Hypothalamus (tissue), 51 donors: Measurements from ENCODE around the gene EPHB2.
A peak's percentile ranks its signal among the peaks of the same experiment; 100 is the strongest.

Experiments used
- DNase-seq, 51 donors: peaks; one replicate each; lab custom pipeline; 2025; lab: John Stamatoyannopoulos, UW

EPHB2 gene

DNA sequence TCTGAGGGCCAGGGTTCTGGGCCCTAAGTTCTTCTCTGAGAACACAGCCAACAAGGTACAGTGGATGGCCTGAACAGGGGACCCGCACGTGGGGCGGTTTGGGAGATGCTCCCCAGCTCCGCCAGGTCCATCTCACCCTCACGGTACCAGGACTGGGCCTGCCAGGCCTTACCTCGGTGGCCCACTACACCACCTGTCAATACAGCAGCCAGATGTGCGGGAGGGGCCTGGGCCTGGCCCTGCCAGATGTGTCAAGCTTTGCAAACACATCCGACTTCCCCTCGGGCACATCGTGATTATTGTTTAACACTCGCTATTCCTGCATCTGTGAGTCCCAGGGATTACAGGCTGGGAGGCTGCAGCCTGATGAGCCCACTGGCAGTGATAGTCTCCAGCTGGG lies 139.6 kb downstream of the EPHB2 start:
- DNase-seq, result no peak

DNA sequence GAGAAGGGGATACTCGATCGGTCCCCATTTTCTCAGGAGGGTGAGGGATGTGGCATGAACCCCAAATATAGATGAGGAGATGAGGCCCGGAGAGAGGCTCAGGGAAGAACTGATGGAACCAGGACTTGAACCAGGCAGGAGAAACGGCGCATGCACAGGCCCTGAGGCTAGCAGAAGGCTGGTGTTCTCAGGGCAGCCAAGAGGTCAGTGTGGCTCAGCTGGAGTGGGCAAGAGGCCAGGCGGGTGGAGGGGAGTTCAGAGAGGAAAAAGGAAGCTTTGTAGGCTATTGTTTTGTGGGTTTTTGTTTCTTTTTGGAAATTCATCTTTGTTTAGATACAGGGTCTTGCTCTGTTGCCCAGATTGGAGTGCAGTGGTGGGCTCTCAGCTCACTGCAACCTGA lies 140.0 kb downstream of the EPHB2 start:
- peak in 41 of 51 donors; percentile 14 to 84 (median 61) for DNase-seq

DNA sequence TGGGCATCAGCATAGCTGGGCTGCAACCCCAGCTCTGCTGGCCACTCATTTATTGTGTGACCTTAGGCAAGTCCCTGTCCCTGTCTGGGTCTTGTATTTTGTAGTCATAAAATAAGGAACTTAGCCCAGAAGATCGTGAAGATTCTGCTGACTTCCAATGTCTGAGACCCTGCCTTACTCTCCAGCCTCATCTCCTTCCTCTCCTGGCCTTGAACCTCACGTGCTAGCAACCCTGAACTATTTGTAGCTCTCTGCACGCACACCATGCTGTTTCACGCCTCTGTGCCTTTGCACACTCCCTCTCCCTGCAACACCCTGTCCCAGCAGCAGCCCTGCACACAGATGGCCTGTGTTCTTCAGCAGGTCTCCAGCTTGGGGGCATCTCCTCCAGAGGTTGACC lies 140.9 kb downstream of the EPHB2 start:
- DNase-seq, result no peak

DNA sequence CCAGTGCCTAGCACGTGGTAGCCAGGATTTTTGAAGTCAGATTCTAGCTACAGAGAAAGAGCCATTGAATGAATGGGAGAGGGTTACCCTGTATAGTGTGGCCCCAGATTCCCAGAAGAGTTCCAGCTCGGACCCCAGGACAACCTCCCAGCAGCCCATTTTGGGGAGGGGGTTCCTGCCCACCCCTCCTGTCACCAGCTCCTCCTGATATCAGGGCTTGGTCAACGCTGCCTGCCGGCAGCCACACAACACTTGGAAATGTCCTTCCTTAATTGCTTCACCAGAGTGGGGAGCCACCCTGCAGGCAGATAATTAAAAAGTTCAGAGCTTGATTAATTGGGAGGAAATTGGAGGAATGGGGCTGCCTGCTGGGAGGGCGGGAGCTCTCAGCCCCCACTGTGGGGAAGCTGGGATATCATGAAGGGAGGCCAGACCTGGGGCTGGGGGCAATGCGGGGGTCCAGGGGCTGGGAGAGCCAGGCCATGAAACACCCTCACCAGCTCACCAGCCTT lies 141.6 kb downstream of the EPHB2 start:
- no peak for DNase-seq

DNA sequence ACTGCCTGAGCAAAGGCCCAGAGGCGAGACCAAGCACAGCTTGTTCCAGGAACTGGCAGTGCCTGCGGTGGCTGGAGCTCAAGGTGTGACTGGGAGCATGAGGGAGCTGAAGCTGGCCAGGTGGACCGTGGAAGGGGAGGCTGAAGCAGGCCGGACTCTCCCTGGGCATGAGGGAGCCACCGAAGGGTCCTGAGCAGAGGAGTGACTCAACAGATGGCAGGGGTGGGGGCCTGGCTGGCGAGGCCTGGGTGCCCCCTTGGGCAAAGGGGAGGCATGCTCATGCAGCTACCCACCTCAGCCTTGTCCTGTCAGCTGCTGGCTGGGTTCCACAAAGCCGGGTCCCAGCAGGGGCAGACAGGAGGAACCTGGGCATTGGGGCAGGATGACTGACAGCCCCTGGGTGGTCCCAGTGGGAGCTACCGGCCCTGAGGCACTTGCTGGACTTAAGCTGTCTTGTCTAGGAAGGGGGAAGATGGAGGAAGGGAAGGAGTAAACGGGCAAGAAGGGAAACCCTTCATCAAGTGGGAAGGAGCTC lies 143.1 kb downstream of the EPHB2 start:
- DNase-seq, result no peak

DNA sequence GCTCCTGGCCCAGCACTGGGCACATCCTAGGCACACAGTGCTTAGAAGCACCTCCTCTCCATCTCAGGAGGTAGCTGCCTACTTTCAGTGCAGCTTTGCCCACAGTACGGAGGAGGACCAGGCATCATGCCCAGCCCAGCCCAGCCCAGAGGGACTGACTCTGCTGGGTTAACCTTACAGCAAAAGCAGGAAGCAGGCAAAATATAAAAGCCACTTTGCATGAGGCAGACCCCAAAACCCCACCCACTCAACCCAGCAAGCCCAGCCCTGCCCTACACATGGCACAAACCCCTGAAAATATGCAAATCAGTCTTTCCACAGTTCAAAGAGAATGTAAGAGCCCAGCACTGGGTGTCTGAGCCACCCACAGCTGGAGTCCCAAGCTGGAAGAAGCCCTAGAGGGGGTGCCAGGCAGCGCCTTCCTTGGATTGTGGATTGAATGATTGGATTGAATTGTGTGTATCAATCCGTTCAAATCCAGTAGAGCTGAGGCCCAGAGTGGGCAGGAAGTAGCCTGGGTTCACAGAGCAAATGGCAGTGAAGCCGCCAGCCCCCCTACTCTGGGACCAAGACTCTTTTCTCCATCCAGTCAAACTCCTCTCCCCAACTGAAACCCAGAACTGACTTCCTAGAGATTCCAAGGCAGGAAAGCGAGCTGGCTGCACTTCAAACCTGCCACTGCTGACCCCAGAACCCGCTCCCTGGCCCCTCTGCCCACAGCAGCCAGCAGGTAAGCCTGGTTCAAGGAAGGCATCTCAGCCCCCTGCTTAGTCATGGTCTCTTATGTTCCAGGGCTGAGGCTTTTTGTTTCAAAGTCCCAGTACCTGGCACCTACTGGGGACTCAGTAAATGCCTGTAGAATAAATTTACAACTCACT lies 144.3 kb downstream of the EPHB2 start:
- no peak for DNase-seq

DNA sequence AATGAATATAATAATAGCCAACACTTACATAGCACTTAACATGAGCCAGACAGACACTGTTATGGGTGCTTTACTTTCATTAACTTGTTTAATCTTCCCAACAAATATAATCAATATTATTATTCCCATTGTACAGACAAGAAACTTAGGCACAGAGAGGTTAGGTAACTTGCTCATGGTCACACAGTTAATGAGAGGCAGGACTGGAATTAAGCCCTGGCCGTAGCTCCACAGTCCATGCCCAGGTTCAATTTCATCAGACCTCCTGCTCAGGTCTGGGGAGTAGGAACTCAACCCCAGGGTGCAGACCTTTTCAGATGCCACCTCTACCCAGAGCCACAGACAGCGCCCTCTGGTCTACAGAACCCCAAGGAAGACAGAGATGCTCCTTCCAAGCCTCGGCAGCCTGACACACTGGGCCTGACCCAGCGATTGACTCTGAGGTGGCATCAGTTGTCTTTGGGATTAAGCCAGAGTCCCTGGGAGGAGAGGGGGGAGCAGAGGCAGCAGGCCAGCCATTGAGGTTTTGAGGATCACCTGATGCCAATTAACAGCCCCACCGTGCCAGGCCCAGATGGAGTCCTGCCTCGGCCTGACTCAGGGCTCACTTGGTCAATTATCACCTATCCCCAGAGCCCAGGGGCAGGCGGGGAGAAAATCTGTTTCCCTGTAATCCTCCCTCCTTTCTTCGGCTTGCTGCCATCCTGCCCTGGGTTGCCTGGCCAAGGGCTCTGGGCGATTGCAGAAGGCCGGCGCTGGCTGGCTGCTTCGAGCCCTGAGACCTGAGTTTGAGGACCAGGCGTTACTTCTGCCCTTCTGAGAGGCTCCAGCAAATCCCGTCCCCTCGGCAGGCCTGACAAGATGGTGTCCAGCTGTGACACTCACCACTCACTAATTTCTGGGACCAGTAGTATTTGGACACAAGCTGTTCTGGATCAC lies 145.3 kb downstream of the EPHB2 start:
- peak in 13 of 51 donors; percentile 9 to 61 (median 19) for DNase-seq

DNA sequence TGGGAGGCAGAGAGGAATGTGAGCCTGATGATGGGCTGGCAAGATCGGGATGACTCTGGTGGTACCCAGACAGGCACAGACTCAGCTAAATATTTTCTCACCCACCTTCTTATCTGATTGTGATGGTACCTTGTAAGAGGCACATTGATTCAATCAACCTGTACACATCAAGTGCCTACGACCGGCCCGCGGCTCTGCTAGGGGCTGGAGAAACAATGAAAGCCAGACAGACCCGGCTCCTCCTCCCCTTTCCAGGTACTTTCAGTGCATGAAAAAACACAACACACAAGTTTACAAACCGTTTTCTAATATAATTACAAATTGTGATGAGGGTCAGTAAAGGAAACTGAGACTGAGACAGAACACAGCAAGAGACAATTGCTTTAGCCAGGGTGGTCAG lies 147.0 kb downstream of the EPHB2 start:
- no peak for DNase-seq

DNA sequence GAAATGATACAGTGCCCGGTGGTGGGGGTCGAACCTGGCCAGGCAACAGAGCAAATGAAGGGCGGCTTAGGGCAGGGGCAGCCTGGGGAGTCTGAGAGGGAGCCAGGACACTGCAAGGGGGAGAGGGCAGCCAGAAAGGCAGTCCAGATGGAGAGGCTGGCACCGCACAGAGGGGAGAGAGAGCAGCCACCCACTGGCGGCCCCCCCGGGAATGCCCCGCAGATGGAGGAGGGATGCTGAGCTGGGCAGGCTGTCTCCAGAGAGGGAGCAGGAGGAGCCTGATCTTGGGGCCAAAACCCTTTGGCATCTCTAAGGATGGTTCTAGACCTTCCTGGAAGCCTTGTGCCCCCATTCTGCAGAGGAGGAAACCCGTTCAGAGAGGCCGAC lies 149.8 kb downstream of the EPHB2 start:
- DNase-seq, result peak in 5 of 51 donors; percentile 9 to 37 (median 16)

DNA sequence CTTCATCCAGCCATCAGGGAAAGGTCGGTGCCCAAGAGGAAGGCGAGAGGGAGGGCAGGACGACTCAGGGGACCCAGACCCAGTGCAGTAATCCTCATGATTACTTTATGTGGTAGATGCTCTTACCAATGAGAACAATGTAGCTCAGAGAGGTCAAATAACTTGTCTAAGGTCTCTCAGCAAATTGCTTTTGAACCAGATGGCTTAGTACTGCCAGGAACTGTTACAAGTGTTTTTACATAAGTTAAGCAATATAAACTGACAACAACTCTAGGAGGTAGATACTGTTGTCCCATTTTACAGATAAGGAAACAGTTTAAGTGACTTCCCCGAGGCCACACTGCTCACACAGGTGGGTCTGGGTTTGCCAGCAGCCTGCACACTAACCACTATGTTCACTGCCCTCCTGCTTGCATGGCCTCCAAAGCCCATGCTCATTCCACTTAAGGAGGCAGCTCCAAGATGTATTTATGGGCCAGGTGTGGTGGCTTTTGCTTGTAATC lies 150.3 kb downstream of the EPHB2 start:
- no peak for DNase-seq

DNA sequence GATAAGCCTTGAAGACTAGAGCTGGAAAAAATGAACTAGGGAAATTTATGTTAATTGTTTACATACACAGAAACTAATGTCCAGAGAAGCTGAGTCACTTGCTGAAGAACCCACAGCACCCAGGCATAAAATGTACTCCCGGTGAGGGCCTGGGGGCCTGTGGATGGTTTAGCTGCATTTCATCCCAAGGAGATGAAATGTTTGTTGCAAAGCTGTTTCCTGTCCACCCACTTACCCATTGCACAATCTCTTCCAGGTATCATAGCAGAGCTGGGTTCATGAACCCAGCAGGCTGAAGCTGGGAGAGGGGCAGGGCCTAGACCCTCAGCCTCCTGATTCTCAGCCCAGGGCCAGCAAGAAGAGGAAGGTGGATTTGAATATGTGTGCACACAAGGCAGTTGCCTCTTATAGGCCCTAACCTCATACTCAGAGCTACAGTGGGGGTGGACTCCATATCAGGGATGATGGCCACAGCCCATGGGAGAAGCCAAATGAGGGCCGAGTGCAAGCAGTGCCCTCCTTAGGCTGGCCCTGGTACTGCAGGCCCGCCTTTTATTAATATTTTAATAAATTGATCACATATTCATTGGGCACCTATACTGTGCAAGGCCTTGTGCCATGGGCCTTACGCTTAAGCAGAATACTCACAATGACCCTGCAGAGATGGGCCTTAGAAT lies 151.3 kb downstream of the EPHB2 start:
- DNase-seq, result peak in 26 of 51 donors; percentile 8 to 60 (median 22)

DNA sequence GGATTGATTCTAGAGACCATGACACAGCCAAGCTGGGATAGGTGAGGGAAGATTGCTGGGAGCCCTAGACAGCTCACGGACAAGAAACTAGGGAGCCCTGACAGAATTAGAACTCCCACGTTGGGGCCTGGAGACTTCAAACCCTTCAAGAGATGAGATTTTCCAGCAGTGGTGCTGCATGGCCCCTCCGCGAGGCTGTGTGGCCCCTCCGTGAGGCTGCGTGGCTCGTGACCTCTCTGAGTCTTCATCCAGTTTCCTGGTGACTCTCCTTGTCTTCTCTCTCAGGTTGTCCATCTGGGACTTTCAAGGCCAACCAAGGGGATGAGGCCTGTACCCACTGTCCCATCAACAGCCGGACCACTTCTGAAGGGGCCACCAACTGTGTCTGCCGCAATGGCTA lies 152.1 kb downstream of the EPHB2 start:
- no peak for DNase-seq

DNA sequence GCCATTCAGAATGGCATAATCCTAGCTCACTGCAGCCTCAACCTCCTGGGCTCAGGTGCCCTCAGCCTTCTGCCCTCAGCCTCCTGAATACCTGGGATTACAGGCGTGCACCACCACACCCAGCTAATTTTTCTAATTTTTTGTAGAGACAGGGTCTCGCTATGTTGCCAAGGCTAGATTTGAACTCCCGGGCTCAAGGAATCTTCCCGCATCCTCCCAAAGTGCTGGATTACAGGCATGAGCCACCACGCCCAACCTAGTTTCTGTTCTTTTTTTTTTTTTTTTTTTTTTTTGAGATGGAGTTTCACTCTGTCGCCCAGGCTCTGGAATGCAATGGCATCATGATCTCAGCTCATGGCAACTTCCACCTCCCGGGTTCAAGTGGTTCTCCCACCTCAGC lies 153.1 kb downstream of the EPHB2 start:
- DNase-seq, result no peak

DNA sequence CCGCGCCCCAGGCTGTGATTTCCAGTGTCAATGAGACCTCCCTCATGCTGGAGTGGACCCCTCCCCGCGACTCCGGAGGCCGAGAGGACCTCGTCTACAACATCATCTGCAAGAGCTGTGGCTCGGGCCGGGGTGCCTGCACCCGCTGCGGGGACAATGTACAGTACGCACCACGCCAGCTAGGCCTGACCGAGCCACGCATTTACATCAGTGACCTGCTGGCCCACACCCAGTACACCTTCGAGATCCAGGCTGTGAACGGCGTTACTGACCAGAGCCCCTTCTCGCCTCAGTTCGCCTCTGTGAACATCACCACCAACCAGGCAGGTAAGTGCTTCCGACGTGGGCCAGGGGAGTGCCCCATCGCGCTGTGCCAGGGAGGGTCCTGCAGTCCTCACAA lies 154.2 kb downstream of the EPHB2 start:
- DNase-seq, result no peak

DNA sequence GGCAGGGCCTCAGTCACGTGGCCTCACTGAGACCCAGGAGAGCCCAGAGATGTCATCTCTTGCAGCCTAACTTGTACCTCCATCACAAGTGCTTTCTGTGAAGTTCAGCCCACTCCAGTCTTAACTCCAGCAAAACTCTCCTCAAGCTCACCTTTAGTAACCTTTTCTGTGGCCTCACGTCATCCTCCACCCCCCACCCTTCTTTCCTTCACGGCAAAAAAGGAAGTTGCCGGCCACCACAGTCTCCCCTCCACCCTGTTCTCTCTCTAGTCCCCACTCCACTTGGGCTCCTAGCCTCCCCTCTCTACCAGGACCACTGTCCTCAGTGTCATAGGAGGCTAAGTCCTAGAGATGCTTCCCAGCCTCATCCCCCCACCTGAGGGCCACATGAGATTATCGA lies 155.1 kb downstream of the EPHB2 start:
- no peak for DNase-seq

DNA sequence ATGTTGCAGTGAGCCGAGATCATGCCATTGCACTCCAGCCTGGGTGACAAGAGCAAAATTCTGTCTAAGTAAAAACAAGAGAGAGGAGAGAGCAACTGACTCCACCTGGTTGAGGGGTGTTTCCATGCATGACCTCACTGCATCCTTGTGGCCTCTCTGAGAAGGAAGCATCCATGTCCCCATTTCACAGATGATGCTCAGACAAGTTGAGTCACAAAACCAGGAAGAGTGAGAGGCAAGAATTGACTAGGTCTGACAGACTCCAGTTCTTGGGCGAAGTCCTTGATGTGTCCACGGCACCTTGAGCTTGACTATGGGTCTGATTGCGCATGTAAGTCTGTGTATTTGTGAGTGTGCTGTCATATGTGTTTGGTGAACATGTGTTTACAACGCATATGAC lies 156.2 kb downstream of the EPHB2 start:
- no peak for DNase-seq

DNA sequence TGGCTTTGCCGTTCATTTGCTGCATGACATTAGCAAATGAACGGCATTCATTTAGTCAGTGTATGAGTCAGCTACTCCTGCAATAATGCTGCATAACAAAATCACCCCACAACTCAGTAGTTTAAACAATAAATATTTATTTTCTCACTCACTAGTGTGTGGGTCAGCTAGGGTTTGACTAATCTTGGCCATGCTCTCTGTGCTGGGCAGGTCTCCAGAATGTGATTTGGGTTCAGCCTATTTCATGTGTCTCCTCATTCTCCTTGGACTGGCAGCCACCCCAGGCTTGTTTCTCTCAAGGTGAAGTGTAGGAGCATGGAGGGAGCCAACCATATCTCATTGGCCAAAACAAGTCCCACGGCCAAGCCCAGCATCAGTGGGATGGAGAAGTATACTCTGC lies 157.7 kb downstream of the EPHB2 start:
- no peak for DNase-seq

DNA sequence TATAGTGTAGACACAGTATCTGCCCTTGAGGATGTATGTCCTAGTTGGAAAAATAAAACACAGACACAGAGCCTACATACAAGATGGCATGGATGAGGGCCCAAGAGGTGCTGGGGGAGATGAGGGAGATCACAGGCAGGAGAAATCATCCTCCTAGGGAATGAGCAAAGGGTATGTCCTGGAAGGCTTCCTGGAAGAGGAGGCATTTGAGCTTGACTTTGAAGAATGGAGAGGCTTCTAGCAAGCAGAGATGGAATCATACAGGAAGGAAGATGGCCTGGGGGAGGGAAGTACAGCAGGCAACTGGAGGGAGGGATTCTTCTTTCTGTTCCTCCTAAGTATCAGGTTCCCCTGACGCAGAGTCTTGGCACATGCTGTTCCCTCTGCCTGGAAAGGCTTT lies 158.7 kb downstream of the EPHB2 start:
- no peak for DNase-seq

DNA sequence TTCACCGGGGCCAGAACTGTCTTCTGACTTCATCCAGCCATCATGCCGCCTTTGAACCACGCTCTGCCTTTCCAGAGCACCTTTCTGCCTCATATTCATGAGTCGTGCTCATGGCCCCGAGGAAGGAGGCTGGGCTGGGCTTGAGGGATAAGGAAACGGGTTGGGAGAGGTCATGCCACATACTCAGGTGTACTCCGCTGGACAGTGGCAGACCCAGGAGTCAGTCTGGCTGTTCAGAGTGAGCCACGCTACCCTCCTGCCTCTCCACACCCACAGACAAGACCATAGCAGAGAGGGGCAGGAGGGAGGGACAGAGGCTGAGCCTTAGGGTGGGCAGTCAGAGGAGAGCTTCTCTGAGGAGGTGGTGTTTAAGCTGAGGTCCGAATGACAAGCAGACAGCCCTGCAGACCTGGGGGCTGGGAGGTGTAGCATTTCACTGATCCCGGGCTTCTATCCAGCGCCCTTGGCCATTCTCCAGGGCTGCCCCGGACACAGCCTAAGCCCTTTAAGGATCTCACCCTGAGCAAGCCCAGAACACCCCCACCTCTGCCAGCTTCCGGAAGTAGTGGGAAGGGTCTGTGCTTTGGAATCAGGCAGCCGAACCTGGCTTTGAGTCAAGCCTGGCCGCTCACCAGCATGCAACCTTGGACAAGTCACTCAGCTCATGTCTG lies 159.7 kb downstream of the EPHB2 start:
- peak in 1 of 51 donors; percentile 11 for DNase-seq
